GM21447 (cell line): ENCODE measurements around the gene DDIT4.
A peak's percentile ranks its signal among the peaks of the same experiment; 100 is the strongest.
"Not testable (repeated sequence)": the region's sequence is repeated elsewhere in the genome, so short reads cannot be mapped to it uniquely, and the experiment has no call there.

Source experiments
- ATAC-seq: cut with Tn5 transposase; IDR thresholded peaks from one replicate; pipeline ENCODE4 v1.9.1; 2021; ENCODE audit not compliant: unreplicated experiment

DDIT4 gene

DNA sequence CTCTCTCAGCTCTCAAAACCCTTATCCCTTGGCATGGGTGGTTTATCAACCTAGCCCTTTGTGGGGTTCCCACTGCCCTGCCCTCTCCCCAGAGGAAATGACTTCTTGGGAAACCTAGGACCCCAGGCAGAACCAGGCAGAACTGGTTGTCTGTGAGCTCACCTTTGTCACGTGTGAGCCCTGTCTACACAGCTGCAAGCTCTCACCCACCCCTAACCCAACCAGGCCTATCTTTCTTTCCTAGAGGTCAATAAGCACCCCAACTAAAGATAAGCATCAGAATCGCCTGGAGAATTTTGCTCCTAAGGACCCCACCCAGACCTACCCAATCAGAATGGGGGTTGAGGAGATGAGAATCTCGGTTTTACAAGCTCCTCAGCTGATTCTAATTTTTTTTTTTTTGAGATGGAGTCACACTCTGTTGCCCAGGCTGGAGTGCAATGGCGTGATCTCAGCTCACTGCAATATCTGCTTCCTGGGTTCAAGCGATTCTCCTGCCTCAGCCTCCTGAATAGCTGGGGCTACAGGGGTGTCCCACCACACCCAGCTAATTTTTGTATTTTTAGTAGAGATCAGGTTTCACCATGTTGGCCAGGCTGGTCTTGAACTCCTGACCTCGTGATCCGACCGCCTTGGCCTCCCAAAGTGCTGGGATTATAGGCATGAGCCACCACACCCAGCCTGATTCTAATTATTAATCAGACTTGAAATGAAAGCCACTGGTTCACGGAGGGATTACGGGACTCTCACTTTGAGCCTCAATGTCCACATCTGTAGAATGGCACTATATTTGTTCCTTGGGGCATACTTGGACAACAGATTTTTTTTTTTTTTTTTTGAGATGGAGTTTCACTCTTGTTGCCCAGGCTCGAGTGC lies 7.5 kb upstream of the DDIT4 start:
- no peak for ATAC-seq

GRCh38 chr10:72267381-72267780 lies 6.3 kb upstream of the DDIT4 start:
- no peak for ATAC-seq

DNA sequence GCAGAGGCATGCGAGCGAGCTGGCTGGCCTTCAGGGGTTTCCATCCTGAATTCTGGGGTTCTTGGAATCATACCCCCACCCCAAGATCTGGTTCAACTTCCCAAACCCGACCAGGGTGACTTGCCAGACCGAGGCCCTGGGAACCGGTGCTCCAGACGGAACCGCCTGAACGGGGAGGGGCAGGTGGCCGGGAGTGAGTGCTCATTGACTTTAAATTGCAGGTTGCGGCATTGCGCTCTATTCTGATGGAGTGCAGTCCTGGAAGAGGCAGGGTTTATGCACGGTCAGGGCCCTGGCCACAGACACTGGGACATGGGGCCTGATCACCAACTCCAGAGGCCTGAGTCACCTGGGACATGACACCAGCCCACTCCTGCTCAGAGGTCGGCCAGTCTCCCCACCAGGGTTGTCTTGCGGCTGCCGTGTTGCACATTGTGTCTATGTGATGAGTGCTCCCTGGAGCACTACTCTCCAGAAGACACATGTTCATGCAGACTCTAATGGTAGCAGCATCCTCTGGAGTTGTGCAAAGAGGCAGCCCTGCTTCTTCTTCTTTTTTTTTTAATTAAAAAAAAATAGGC lies 5.8 kb upstream of the DDIT4 start:
- ATAC-seq: no peak

DNA sequence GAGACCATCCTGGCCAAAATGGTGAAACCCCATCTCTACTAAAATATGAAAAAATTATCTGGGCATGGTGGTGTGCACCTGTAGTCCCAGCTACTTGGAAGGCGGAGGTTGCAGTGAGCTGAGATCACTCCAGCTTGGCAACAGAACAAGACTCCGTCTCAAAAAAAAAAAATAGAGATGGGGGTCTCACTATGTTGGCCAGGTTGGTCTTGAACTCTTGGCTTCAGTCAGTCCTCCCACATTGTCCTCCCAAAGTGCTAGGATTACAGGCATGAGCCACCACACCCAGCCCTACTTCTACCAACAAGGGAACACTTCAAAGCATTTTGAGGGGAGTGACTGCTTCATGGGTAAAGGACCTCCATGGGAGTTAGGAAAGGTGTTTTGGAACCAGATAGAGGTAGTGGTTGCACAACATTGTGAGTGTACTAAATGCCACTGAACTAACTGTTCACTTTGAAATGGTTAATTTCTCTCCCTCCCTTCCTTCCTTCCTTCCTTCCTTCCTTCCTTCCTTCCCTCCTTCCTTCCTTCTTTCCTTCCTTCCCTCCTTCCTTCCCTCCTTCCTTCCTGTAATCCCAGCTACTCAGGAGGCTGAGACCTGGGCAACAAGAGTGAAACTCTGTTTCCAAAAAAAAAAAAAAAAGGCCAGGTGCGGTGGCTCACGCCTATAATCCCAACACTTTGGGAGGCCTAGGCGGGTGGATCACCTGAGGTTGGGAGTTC lies 5.1 kb upstream of the DDIT4 start:
- not testable (repeated sequence) for ATAC-seq

DNA sequence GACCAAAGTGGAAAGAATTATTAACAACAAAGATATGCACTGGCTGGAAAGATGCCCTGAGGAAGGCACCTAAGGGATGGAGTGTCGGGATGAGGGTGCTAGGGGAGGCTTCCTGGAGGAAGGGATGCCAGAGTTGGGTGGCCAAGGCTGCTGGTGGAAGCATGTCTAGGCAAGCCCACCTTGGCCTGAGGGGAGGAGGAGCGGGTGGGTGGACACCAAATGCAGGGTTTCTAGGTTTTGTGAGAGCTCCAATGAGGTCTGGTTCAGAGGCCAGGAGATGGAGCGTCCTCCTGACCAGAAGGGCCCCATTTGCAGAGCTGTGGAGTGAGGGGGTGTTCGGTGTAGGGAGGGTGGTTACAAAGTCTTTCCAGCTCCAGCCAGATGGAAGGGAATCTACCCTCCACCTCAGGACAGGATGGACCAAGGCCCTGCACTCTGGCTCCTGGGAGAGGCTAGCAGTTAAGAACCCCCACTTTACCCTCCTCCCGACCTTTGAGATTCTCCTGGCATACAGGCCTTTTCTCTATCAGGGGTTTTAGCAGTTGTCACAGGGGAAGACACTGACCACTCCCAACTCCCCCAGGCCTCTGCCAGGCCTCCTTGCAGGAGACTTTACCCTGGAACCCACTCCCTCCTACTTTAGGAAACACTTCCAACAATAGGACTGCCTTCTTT lies 3.0 kb upstream of the DDIT4 start:
- no peak for ATAC-seq

GRCh38 chr10:72272689-72273409 lies 875 bp upstream of the DDIT4 start:
- peak; percentile 0 for ATAC-seq

GRCh38 chr10:72274213-72274729 lies 547 bp downstream of the DDIT4 start:
- ATAC-seq: peak; percentile 2

DNA sequence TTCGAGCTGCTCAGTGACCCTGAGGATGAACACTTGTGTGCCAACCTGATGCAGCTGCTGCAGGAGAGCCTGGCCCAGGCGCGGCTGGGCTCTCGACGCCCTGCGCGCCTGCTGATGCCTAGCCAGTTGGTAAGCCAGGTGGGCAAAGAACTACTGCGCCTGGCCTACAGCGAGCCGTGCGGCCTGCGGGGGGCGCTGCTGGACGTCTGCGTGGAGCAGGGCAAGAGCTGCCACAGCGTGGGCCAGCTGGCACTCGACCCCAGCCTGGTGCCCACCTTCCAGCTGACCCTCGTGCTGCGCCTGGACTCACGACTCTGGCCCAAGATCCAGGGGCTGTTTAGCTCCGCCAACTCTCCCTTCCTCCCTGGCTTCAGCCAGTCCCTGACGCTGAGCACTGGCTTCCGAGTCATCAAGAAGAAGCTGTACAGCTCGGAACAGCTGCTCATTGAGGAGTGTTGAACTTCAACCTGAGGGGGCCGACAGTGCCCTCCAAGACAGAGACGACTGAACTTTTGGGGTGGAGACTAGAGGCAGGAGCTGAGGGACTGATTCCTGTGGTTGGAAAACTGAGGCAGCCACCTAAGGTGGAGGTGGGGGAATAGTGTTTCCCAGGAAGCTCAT lies 1.1 kb downstream of the DDIT4 start:
- ATAC-seq: no peak

DNA sequence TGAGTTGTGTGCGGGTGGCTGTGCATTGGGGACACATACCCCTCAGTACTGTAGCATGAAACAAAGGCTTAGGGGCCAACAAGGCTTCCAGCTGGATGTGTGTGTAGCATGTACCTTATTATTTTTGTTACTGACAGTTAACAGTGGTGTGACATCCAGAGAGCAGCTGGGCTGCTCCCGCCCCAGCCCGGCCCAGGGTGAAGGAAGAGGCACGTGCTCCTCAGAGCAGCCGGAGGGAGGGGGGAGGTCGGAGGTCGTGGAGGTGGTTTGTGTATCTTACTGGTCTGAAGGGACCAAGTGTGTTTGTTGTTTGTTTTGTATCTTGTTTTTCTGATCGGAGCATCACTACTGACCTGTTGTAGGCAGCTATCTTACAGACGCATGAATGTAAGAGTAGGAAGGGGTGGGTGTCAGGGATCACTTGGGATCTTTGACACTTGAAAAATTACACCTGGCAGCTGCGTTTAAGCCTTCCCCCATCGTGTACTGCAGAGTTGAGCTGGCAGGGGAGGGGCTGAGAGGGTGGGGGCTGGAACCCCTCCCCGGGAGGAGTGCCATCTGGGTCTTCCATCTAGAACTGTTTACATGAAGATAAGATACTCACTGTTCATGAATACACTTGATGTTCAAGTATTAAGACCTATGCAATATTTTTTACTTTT lies 1.8 kb downstream of the DDIT4 start:
- ATAC-seq: no peak

DNA sequence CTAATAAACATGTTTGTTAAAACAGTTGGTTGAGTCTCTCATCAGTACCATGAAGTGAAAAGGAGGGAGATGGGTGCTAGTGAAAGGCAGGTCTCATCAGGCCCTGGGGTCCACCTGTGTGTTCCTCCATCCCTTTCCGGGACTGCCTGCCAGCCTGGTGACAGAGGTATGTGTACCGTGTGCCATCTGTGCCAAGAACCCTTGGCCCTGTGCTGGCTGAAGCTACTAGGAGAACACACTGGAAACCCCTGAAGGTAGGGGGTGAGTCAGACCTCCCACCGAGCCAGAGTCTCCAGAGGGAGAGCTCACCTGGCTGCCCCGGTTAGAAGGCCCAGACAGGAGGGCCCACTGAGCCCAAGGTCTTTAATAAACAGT lies 2.3 kb downstream of the DDIT4 start:
- ATAC-seq: no peak

- ATAC-seq: no peak
Measured at GRCh38 chr10:72276421-72277339, 3.0 kb downstream of the DDIT4 start.

DNA sequence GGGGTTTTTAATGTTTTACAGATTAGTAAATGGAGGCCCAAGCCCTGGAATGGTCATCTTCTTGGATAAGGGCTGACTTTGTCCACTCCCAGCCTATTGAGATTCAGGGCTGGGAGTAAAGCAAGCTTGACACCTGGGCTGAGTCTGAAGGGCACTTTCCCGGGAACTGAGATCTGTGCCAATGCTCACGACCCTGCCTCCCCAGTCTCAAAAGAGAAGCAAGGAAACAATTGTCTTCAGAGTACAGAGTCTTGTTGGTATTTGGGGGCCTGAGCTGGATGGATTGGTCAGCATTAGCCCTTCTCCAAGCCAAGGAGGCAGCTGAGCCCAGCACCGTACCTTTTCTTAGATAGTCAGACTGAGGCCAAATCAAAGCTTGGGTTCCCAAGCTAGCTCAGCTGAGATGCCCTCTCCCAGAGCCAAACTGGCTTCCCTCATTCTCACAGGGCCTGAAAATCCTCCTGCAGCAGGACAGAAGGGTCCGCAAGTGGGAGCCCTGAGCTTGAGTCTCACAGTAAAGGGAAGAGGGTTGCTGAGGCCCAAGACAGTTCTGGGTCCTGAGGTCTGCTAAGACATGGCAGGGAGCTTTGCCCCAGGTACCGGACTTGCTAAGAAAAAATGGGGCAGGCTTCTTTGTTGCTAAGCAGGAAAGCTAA lies 3.7 kb downstream of the DDIT4 start:
- ATAC-seq: no peak

DNA sequence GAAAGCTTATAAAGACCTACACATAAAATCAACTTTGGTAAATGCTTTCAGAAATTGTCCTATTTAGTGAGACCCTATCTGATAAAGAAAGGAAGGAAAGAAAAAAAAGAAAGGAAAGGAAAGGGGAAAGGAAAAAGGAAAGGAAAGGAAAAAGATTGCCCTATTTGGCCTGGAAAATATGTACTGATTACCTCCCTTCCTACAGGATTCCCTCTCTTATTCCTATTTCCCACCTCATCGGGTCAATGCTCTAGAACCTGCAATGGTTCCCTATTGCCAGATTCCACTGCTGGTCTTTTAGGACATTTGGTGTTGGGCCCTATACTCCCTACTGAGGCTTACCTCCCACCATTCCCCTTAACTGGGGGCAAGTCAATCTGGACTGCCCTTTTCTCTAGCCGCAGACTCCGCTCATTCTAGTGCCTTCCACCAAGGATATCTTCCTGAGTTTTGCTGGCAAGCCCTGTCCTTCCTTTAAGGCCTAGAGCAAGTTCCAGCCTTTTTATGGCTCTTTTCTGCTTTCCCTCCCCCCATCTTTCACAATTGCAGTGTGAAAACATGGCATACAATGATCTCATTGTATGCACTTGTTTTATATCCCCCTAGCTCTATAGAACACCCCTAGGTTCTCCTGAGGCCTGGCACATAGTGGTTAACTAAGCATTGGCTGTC lies 4.4 kb downstream of the DDIT4 start:
- no peak for ATAC-seq

DNA sequence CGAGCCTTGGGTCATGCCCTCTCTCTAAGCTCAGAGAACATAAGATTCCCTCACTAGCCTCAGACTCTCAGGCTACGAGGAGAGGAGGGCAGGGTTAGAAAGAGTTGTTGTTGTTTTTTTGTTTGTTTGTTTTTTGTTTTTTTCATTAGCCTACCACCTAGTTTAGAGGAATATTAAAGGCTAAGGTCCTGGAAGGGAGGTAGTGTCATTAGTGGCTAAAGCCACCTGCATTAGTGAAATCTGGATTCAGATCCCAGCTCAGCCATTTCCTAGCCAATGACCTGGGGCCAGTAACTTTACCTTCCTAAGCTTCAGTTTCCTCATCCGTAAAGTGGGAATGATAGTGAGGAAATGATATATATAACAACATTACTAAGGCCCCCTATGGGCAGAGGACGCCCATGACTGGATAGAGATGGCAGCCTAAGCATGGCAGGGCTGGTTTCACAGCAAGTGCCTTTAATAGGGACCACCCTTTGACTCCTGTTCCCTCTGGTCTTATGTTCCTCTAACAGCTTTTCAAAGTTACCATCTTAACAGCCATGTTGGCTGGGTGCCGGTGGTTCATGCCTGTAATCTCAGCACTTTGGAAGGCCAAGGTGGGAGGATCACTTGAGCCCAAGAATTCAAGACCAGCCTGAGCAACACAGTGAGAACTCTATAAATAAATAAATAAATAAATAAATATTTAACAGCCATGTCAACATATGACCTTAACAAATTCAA lies 5.1 kb downstream of the DDIT4 start:
- no peak for ATAC-seq

GRCh38 chr10:72279587-72279986 lies 5.9 kb downstream of the DDIT4 start:
- not testable (repeated sequence) for ATAC-seq

DNA sequence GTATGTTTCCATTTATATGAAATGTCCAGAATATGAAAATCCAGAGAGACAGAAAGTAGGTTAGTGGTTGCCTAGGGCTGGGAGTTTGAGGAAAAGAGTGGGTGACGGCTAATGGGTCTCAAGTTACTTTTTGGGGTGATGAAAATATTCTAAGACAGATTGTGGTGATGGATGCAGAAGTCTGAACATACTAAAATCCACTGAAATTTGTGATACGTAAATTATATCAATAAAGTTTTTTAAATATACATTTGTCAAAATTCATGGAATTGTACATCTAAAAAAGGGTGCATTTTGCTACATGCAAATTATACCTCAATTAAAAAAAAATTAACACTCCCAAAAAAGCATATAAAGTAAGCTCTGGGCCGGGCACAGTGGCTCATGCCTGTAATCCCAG lies 9.4 kb downstream of the DDIT4 start:
- ATAC-seq: no peak
